B cell (primary cell): Measurements from ENCODE around the gene CIT.

Source experiments
- CTCF ChIP-seq: fragments of 200-600 bp; IDR thresholded peaks from one replicate; pipeline ENCODE4 v1.8.0; 2022; ENCODE audit warnings: antibody characterized with exemption, mild to moderate bottlenecking
- EZH2 ChIP-seq: IDR thresholded peaks from 2 replicates; pipeline ENCODE4 v1.6.1; 2012; ENCODE audit warnings: borderline replicate concordance, low read depth, mild to moderate bottlenecking, moderate library complexity, low read length; ENCODE audit not compliant: insufficient read depth, poor library complexity, severe bottlenecking

GRCh38 chr12:119791453-119791852 lies 85.7 kb downstream of the CIT start:
- TF ChIP-seq CTCF (no peak), EZH2 (no peak)
